ENCODE measurements around the gene TNFAIP8. TPM values are rescaled to one million over a fixed set of nuclear protein-coding genes. Genes with fewer than 3 reads are reported as not detected.
A peak's percentile ranks its signal among the peaks of the same experiment; 100 is the strongest.

Gene TNFAIP8
- total and polyA plus RNA-seq, 2 donors (not counting 1 experiment from before 2014, with no cell fraction given) = 36.7 to 37.7 TPM

DNA sequence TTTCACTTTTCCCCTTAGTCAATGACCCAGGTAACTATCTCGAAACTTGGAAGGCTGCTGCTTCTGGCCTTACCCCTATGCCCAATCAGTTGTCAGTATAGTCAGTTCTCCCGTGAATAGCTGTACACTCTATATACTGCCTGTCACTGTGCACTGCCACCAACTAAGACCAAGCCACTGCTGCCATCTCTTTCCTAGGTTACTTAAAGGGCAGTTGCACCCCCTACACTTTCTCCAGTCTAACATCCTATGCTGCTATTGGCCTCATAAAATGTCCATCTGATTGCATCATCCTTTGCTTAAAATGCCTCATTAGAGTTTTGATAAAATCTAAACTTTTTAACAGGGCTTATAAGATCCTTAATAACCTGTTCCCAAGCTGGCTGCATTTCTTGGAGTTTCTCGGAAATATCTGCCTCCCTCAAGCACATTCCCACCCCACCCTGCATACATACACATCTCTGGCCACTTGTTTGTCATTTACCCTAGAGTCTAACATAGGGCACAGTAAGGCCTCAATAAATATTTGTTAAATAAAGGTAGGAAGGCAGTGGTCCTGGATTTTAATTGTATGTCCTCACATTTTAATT lies 32.8 kb upstream of the TNFAIP8 start:
- Histone ChIP-seq H3K79me2 (ENCODE audit: control insufficient read depth, insufficient read depth, low read length) (no peaks in the 10 kb centered on the region), H3K4me3 (replicated peaks in 1 of 4; ENCODE audit: control extremely low read depth in 1 of 4, insufficient read depth in 1 of 4, low read depth in 3 of 4, low read length in 4 of 4) (no peak overlapping the region), H3K9ac (ENCODE audit: insufficient read depth, low read length) (no peak overlapping the region), H2AFZ (ENCODE audit: low read length) (no peak overlapping the region), H3K27ac (ENCODE audit: insufficient read depth, low read length) (peak overlapping the region; percentile 78), H3K36me3 (ENCODE audit: control insufficient read depth, insufficient read depth, low read length) (no peaks in the 10 kb centered on the region), H3K27me3 (ENCODE audit: control insufficient read depth, insufficient read depth, low read length) (no peaks in the 10 kb centered on the region), H3K4me2 (ENCODE audit: extremely low read depth, insufficient read depth, low read length) (no peak overlapping the region), H3K9me3 (ENCODE audit: control insufficient read depth, insufficient read depth, low read depth, low read length) (no peaks in the 10 kb centered on the region), H3K4me1 (ENCODE audit: control insufficient read depth, extremely low read depth, insufficient read depth, low read length) (peaks cover 7% of the 10 kb centered on the region), H4K20me1 (ENCODE audit: control insufficient read depth, extremely low read depth, insufficient read depth, low read length) (no peaks in the 10 kb centered on the region)
- no peak for TF ChIP-seq EZH2 (IDR thresholded peaks at IDR 0.05; ENCODE audit: low read length, missing control alignments)
- TF ChIP-seq, protein P1, sequence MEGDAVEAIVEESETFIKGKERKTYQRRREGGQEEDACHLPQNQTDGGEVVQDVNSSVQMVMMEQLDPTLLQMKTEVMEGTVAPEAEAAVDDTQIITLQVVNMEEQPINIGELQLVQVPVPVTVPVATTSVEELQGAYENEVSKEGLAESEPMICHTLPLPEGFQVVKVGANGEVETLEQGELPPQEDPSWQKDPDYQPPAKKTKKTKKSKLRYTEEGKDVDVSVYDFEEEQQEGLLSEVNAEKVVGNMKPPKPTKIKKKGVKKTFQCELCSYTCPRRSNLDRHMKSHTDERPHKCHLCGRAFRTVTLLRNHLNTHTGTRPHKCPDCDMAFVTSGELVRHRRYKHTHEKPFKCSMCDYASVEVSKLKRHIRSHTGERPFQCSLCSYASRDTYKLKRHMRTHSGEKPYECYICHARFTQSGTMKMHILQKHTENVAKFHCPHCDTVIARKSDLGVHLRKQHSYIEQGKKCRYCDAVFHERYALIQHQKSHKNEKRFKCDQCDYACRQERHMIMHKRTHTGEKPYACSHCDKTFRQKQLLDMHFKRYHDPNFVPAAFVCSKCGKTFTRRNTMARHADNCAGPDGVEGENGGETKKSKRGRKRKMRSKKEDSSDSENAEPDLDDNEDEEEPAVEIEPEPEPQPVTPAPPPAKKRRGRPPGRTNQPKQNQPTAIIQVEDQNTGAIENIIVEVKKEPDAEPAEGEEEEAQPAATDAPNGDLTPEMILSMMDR (conservative IDR thresholded peaks at IDR 0.05 in 1 of 2, IDR thresholded peaks at IDR 0.05 in 1 of 2; ENCODE audit: low read depth in 1 of 2, low read length in 2 of 2) = no peak
- DNase-seq (ENCODE audit: low read depth in 2 of 2) = peak in 1 of 2 donors; percentile 63

DNA sequence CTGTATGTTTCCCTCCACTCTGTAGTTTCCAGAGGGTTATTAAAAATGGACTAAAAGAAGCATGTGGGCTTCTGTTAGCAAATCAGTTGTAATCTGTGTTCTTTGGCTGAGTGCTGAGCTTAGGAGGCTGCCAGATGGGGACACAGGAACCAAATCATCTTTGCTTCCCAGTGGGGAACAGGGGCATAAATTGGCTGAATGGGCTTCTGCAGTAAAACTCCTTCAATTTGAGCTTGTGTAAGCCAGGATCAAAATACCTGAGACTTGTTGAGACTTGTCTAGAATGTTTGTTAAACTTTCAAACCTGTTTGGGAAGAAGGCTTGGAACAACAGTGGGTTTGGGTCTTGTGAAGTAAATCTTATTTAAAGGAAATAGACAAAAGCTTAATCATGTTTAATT lies 32.2 kb upstream of the TNFAIP8 start:
- H3K36me3 ChIP-seq (ENCODE audit: control insufficient read depth, insufficient read depth, low read length) = no peaks in the 10 kb centered on the region
- H3K9ac ChIP-seq (ENCODE audit: insufficient read depth, low read length) = no peak overlapping the region
- peak overlapping the region; percentile 78 for H3K27ac ChIP-seq (ENCODE audit: insufficient read depth, low read length)
- no peak for TF ChIP-seq EZH2 (IDR thresholded peaks at IDR 0.05; ENCODE audit: low read length, missing control alignments)
- TF ChIP-seq, protein P1 (conservative IDR thresholded peaks at IDR 0.05 in 1 of 2, IDR thresholded peaks at IDR 0.05 in 1 of 2; ENCODE audit: low read depth in 1 of 2, low read length in 2 of 2) = no peak
- H3K4me1 ChIP-seq (ENCODE audit: control insufficient read depth, extremely low read depth, insufficient read depth, low read length) = peaks cover 7% of the 10 kb centered on the region
- DNase-seq (ENCODE audit: low read depth in 2 of 2) = peak; percentile 47 to 60
- H4K20me1 ChIP-seq (ENCODE audit: control insufficient read depth, extremely low read depth, insufficient read depth, low read length) = no peaks in the 10 kb centered on the region
- H3K27me3 ChIP-seq (ENCODE audit: control insufficient read depth, insufficient read depth, low read length) = no peaks in the 10 kb centered on the region
- peak overlapping the region; percentile 29 for H2AFZ ChIP-seq (ENCODE audit: low read length)
- H3K4me2 ChIP-seq (ENCODE audit: extremely low read depth, insufficient read depth, low read length) = no peak overlapping the region
- H3K9me3 ChIP-seq (ENCODE audit: control insufficient read depth, insufficient read depth, low read depth, low read length) = no peaks in the 10 kb centered on the region
- H3K4me3 ChIP-seq (replicated peaks in 1 of 4; ENCODE audit: control extremely low read depth in 1 of 4, insufficient read depth in 1 of 4, low read depth in 3 of 4, low read length in 4 of 4) = no peak overlapping the region
- H3K79me2 ChIP-seq (ENCODE audit: control insufficient read depth, insufficient read depth, low read length) = no peaks in the 10 kb centered on the region

DNA sequence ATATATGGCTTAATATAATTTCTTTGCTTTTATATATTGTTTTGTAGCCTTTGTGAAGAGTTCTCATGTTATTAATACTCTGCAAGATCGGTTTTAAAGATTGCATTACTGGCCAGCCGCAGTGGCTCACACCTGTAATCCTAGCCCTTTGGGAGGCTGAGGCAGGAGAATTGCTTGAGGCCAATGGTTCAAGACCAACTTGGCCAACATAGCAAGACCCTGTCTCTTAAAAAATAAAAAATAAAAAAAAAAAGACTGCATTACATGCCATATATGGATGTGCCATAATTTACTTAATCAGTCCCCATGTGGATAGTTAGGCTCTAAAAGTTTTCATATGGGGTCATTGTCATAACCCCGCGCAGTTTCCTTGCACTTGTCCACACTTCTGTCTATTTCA lies 31.0 kb upstream of the TNFAIP8 start:
- TF ChIP-seq, protein P1 (conservative IDR thresholded peaks at IDR 0.05 in 1 of 2, IDR thresholded peaks at IDR 0.05 in 1 of 2; ENCODE audit: low read depth in 1 of 2, low read length in 2 of 2) = no peak
- no peak for TF ChIP-seq EZH2 (IDR thresholded peaks at IDR 0.05; ENCODE audit: low read length, missing control alignments)
- Histone ChIP-seq H3K79me2 (ENCODE audit: control insufficient read depth, insufficient read depth, low read length) (no peaks in the 10 kb centered on the region), H3K9ac (ENCODE audit: insufficient read depth, low read length) (no peak overlapping the region), H3K4me1 (ENCODE audit: control insufficient read depth, extremely low read depth, insufficient read depth, low read length) (peaks cover 7% of the 10 kb centered on the region), H3K27me3 (ENCODE audit: control insufficient read depth, insufficient read depth, low read length) (no peaks in the 10 kb centered on the region), H2AFZ (ENCODE audit: low read length) (no peak overlapping the region), H3K36me3 (ENCODE audit: control insufficient read depth, insufficient read depth, low read length) (no peaks in the 10 kb centered on the region), H3K4me2 (ENCODE audit: extremely low read depth, insufficient read depth, low read length) (no peak overlapping the region), H3K9me3 (ENCODE audit: control insufficient read depth, insufficient read depth, low read depth, low read length) (no peaks in the 10 kb centered on the region), H3K27ac (ENCODE audit: insufficient read depth, low read length) (peak overlapping the region; percentile 78), H3K4me3 (replicated peaks in 1 of 4; ENCODE audit: control extremely low read depth in 1 of 4, insufficient read depth in 1 of 4, low read depth in 3 of 4, low read length in 4 of 4) (no peak overlapping the region), H4K20me1 (ENCODE audit: control insufficient read depth, extremely low read depth, insufficient read depth, low read length) (no peaks in the 10 kb centered on the region)
- DNase-seq (ENCODE audit: low read depth in 2 of 2) = no peak
